ENCODE measurements around the gene UTS2B.

Gene UTS2B

GRCh38 chr3:191320316-191320715 lies 10.0 kb downstream of the UTS2B start:
- DNase-seq = no peak

GRCh38 chr3:191316876-191317603 lies 13.3 kb downstream of the UTS2B start:
- no peak for DNase-seq

GRCh38 chr3:191314109-191314728 lies 16.1 kb downstream of the UTS2B start:
- no peak for DNase-seq

- no peak for DNase-seq
Observed at GRCh38 chr3:191313296-191313695, 17.0 kb downstream of the UTS2B start.

GRCh38 chr3:191307341-191307740 lies 23.0 kb downstream of the UTS2B start:
- no peak for DNase-seq

- no peak for DNase-seq
Observed at GRCh38 chr3:191306428-191306827, 23.9 kb downstream of the UTS2B start.

- DNase-seq = no peak
Observed at GRCh38 chr3:191303596-191303995, 26.7 kb downstream of the UTS2B start.

- no peak for DNase-seq
Observed at GRCh38 chr3:191302451-191302850, 27.9 kb downstream of the UTS2B start.

GRCh38 chr3:191301782-191302411 lies 28.4 kb downstream of the UTS2B start:
- DNase-seq = no peak

GRCh38 chr3:191301017-191301416 lies 29.3 kb downstream of the UTS2B start:
- DNase-seq = peak; percentile 25 to 77 (median 62)

- DNase-seq = no peak
Observed at GRCh38 chr3:191300422-191300821, 29.9 kb downstream of the UTS2B start.

GRCh38 chr3:191298846-191299245 lies 31.5 kb downstream of the UTS2B start:
- DNase-seq = no peak

- peak in 2 of 3 donors; percentile 21 to 24 for DNase-seq
Observed at GRCh38 chr3:191296041-191296541, 34.2 kb downstream of the UTS2B start.

- DNase-seq = no peak
Observed at GRCh38 chr3:191294291-191294690, 36.0 kb downstream of the UTS2B start.

- DNase-seq = peak in 2 of 3 donors; percentile 62 to 69
Observed at GRCh38 chr3:191292243-191293015, 37.9 kb downstream of the UTS2B start.

GRCh38 chr3:191290311-191291025 lies 39.9 kb downstream of the UTS2B start:
- peak; percentile 45 to 73 (median 48) for DNase-seq

- DNase-seq = no peak
Observed at GRCh38 chr3:191283400-191283799, 46.9 kb downstream of the UTS2B start.

GRCh38 chr3:191282251-191283185 lies 47.8 kb downstream of the UTS2B start:
- DNase-seq = no peak

GRCh38 chr3:191280882-191281281 lies 49.4 kb downstream of the UTS2B start:
- DNase-seq = no peak

- DNase-seq = peak in 1 of 3 donors; percentile 37
Observed at GRCh38 chr3:191280111-191280510, 50.2 kb downstream of the UTS2B start.

- no peak for DNase-seq
Observed at GRCh38 chr3:191275751-191276150, 54.6 kb downstream of the UTS2B start.
